Caco-2 (cell line): Measurements from ENCODE around the gene EHF. TPM values are rescaled to one million over a fixed set of nuclear protein-coding genes. Genes with fewer than 3 reads are reported as not detected.

Experiments used
- BruUV-seq: library from RNA; stranded (reverse); fragments of 400-500 nt; replicated peaks from 2 replicates; lab custom pipeline; 2021; lab: Mats Ljungman, UMichigan
- CTCF ChIA-PET: fragments of 300-600 bp; sonication (Branson Sonifier 250); formaldehyde crosslinking; loops from one replicate; lab custom pipeline; 2022; ENCODE audit warnings: antibody characterized with exemption; lab: Charles Lee
- POLR2A ChIA-PET: fragments of 300-600 bp; sonication (Branson Sonifier 250); formaldehyde crosslinking; loops from one replicate; lab custom pipeline; 2022; ENCODE audit warnings: antibody characterized with exemption; lab: Charles Lee
- DNase-seq, 2 experiments: peaks; one replicate each; pipeline versions ENCODE4 v3.0.0 to v3.0.0-alpha.2; 2020 to 2022
- H3K27me3 ChIP-seq: replicated peaks from 2 replicates; pipeline ENCODE4 v1.6.0; 2011; ENCODE audit warnings: low read length; ENCODE audit not compliant: control insufficient read depth, insufficient read depth
- H3K36me3 ChIP-seq: 2 replicates; pipeline ENCODE4 v1.5.1; 2011; ENCODE audit warnings: low read length; ENCODE audit not compliant: control insufficient read depth, insufficient read depth
- H3K4me1 ChIP-seq: fragments of 250-450 bp; sonication (Bioruptor Pico); 2 replicates; pipeline ENCODE4 v1.5.1; 2020; ENCODE audit warnings: mild to moderate bottlenecking
- H3K4me3 ChIP-seq: 2 replicates; pipeline ENCODE4 v1.5.1; 2011; ENCODE audit warnings: low read depth, mild to moderate bottlenecking, control low read depth, low read length
- H3K9me3 ChIP-seq: fragments of 250-450 bp; sonication (Bioruptor Pico); 2 replicates; pipeline ENCODE4 v1.5.1; 2020; ENCODE audit warnings: mild to moderate bottlenecking, moderate library complexity
- H3K27ac Mint-ChIP-seq: one replicate; pipeline ENCODE4 v1.8.0; 2022; ENCODE audit warnings: mixed read lengths; ENCODE audit not compliant: unreplicated experiment
- H3K27me3 Mint-ChIP-seq: one replicate; pipeline ENCODE4 v1.8.0; 2022; ENCODE audit warnings: mixed read lengths; ENCODE audit not compliant: insufficient read depth, unreplicated experiment
- H3K36me3 Mint-ChIP-seq: one replicate; pipeline ENCODE4 v1.8.0; 2022; ENCODE audit warnings: mild to moderate bottlenecking, mixed read lengths; ENCODE audit not compliant: insufficient read depth, unreplicated experiment
- H3K4me1 Mint-ChIP-seq: one replicate; pipeline ENCODE4 v1.8.0; 2022; ENCODE audit warnings: low read depth, mixed read lengths; ENCODE audit not compliant: unreplicated experiment
- H3K4me3 Mint-ChIP-seq: one replicate; pipeline ENCODE4 v1.8.0; 2022; ENCODE audit warnings: mild to moderate bottlenecking, moderate library complexity, mixed read lengths; ENCODE audit not compliant: unreplicated experiment
- H3K9me3 Mint-ChIP-seq: one replicate; pipeline ENCODE4 v1.8.0; 2022; ENCODE audit warnings: mixed read lengths; ENCODE audit not compliant: unreplicated experiment
- intact Hi-C: fragments of 100-400 bp; cut with micrococcal nuclease; formaldehyde crosslinking; loops from one replicate; pipeline ENCODE4 v1.10.0; 2022; ENCODE audit not compliant: unreplicated experiment
- total RNA-seq: library from RNA; stranded (reverse); gene quantifications from 2 replicates; pipeline ENCODE4 v1.2.3, GENCODE V29; 2022
- TF ChIP-seq, protein P1 (sequence below), 2 experiments: fragments of 200-600 bp in 1 of 2; IDR thresholded peaks; 1 replicate in 1 of 2; 2 replicates in 1 of 2; pipeline versions ENCODE4 v1.5.1 to v1.8.0; 2011 to 2022; ENCODE audit warnings: antibody characterized with exemption in 1 of 2, control low read depth in 1 of 2, inconsistent platforms in 1 of 2, low read depth in 1 of 2, low read length in 1 of 2, mild to moderate bottlenecking in 1 of 2, moderate library complexity in 1 of 2; ENCODE audit not compliant: insufficient read depth in 1 of 2, severe bottlenecking in 1 of 2, unreplicated experiment in 1 of 2

Gene EHF
- total RNA-seq, 1 experiment from 2014 or later, result 0.11 TPM

DNA sequence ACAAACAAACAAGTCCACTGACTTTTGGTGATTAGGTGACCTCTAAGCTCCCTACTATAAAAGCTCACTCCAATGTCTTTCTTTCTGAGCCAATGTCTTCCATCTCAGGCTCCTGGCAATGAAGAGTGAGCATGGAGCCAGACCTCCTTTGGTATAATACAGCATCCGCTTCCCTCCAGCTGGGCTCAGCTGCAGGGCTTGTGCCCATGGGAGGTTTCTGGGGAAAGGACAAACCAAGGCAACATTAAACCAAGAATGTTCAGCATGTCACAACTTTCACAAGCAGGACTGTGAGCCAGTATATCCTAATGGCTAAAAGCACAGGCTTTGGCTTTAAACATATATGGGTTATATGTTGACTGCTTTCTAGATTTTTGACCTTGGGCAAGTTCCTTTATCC, 58.8 kb downstream of the EHF start:
- no TSS peak for BruUV-seq
- H3K4me3 Mint-ChIP-seq, result no peak overlapping the region

DNA sequence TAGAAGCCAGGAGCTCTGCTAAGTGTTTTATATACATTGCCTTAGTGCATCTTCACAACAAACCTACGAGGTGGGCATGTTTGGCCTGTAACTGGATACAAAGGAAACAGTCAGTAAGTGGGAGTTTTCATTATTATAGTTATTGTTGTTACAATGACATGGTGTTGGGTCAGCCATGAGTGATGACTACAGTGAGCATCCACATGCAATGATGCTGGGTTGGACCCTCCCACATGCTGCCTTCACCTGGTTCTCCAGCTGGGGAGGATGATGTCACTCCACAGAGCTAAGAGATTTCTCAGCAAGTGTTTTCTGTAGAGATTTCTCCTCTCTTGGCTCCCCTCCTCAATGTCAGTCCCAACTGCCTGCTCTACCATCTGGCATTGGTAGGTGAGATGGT, 59.3 kb downstream of the EHF start:
- TF ChIP-seq, protein P1, sequence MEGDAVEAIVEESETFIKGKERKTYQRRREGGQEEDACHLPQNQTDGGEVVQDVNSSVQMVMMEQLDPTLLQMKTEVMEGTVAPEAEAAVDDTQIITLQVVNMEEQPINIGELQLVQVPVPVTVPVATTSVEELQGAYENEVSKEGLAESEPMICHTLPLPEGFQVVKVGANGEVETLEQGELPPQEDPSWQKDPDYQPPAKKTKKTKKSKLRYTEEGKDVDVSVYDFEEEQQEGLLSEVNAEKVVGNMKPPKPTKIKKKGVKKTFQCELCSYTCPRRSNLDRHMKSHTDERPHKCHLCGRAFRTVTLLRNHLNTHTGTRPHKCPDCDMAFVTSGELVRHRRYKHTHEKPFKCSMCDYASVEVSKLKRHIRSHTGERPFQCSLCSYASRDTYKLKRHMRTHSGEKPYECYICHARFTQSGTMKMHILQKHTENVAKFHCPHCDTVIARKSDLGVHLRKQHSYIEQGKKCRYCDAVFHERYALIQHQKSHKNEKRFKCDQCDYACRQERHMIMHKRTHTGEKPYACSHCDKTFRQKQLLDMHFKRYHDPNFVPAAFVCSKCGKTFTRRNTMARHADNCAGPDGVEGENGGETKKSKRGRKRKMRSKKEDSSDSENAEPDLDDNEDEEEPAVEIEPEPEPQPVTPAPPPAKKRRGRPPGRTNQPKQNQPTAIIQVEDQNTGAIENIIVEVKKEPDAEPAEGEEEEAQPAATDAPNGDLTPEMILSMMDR (IDR thresholded peaks at IDR 0.05; ENCODE audit: insufficient read depth in 1 of 2, low read depth in 1 of 2, low read length in 1 of 2, severe bottlenecking in 1 of 2, unreplicated experiment in 1 of 2), result no peak
- ChIA-PET POLR2A (no interaction called here), CTCF (no interaction called here)
- DNase-seq, result no peak
- BruUV-seq, result no TSS peak
- H3K4me1 ChIP-seq, result peaks cover 10% of the 10 kb centered on the region
- H3K27me3 Mint-ChIP-seq, result no peaks in the 10 kb centered on the region
- H3K9me3 Mint-ChIP-seq, result no peaks in the 10 kb centered on the region
- H3K27me3 ChIP-seq, result no peaks in the 10 kb centered on the region
- peaks cover 15% of the 10 kb centered on the region for H3K4me1 Mint-ChIP-seq
- no peak overlapping the region for H3K27ac Mint-ChIP-seq
- H3K4me3 ChIP-seq, result no peak overlapping the region
- intact Hi-C loops, result no loop called here
- H3K4me3 Mint-ChIP-seq, result no peak overlapping the region
- no peaks in the 10 kb centered on the region; the same call in 1 of the 2 replicates for H3K9me3 ChIP-seq
- peaks cover 6% of the 10 kb centered on the region for H3K36me3 Mint-ChIP-seq
- H3K36me3 ChIP-seq, result no peaks in the 10 kb centered on the region

More for the DNA sequence above, 58.8 kb downstream of the EHF start:
- POLR2A ChIA-PET, result no interaction called here
- peaks cover 6% of the 10 kb centered on the region for H3K36me3 Mint-ChIP-seq
- intact Hi-C loops, result no loop called here
- no peak overlapping the region for H3K27ac Mint-ChIP-seq
- CTCF ChIA-PET, result no interaction called here
- H3K9me3 Mint-ChIP-seq, result no peaks in the 10 kb centered on the region
- TF ChIP-seq, protein P1 (IDR thresholded peaks at IDR 0.05; ENCODE audit: insufficient read depth in 1 of 2, low read depth in 1 of 2, low read length in 1 of 2, severe bottlenecking in 1 of 2, unreplicated experiment in 1 of 2), result no peak
- Histone ChIP-seq H3K4me3 (no peak overlapping the region), H3K9me3 (no peaks in the 10 kb centered on the region; the same call in 1 of the 2 replicates), H3K27me3 (no peaks in the 10 kb centered on the region), H3K4me1 (peaks cover 10% of the 10 kb centered on the region), H3K36me3 (no peaks in the 10 kb centered on the region)
- peaks cover 15% of the 10 kb centered on the region for H3K4me1 Mint-ChIP-seq
- no peaks in the 10 kb centered on the region for H3K27me3 Mint-ChIP-seq
- no peak for DNase-seq

DNA sequence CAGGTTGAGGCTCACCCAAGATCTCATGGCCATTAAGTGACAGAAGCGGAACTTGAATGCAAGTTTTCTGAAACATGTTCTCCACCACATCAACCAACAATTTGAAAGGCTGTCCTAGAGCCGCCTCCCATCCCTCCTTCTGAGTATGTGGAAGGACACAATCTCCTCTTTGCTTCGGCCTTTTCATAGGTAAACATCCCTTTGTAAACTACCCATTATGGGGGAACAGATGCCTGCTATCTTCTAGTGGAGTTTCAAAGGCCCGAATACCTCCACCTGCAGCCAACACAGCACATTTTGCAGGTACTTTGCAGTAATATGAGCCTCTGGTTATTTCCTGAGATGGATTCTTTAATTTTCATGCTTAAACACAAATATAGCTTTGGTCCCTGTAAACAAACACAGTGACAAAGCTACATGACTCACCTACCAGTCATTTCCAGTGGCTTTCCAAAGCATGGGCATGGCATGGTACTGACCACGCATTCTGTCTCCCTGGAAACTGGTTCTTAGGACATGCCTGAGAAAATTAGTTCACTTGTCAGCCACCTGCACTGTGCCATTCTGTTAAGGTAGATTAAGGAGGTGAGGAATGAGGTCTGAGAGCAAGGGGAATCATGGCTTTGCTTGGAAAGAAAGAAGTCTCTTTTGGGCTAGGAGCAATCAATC, 60.2 kb downstream of the EHF start:
- H3K4me3 Mint-ChIP-seq, result no peak overlapping the region
- H3K4me3 ChIP-seq, result no peak overlapping the region
- no peaks in the 10 kb centered on the region; the same call in 1 of the 2 replicates for H3K9me3 ChIP-seq
- no peak for DNase-seq
- BruUV-seq, result no TSS peak
- ChIA-PET POLR2A (no interaction called here), CTCF (no interaction called here)
- no peak overlapping the region for H3K27ac Mint-ChIP-seq
- no peaks in the 10 kb centered on the region for H3K27me3 ChIP-seq
- intact Hi-C loops, result no loop called here
- peaks cover 12% of the 10 kb centered on the region for H3K4me1 Mint-ChIP-seq
- TF ChIP-seq, protein P1 (IDR thresholded peaks at IDR 0.05; ENCODE audit: insufficient read depth in 1 of 2, low read depth in 1 of 2, low read length in 1 of 2, severe bottlenecking in 1 of 2, unreplicated experiment in 1 of 2), result no peak
- no peaks in the 10 kb centered on the region for H3K27me3 Mint-ChIP-seq
- H3K36me3 ChIP-seq, result no peaks in the 10 kb centered on the region
- H3K4me1 ChIP-seq, result peaks cover 7% of the 10 kb centered on the region
- H3K36me3 Mint-ChIP-seq, result peaks cover 2% of the 10 kb centered on the region
- H3K9me3 Mint-ChIP-seq, result no peaks in the 10 kb centered on the region
